Measurements from ENCODE around the gene SCGB1C1. TPM values are rescaled to one million over a fixed set of nuclear protein-coding genes. Genes with fewer than 3 reads are reported as not detected.

The SCGB1C1 gene
- total and polyA plus RNA-seq, 9 of the 15 experiments (the other 6 are each of a cell fraction or from before 2014, with no cell fraction given): not detected

DNA sequence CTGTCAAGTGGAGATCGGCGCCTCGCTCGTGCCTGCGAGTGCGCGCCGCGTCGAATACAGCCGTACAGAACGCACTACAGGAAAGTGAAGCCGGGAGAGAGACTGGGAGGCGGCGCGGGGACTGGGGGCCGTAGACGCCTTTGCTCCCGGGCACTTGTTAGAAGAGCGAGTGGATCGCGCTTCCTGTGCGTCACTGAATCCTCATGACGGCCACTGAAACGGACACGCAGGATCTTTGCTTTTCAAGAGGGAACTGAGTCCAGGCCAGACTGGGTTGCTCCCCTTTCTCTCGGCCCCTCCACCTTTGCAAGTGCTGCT, 14.9 kb downstream of the SCGB1C1 start (continued):
- TF ChIP-seq, protein P1, sequence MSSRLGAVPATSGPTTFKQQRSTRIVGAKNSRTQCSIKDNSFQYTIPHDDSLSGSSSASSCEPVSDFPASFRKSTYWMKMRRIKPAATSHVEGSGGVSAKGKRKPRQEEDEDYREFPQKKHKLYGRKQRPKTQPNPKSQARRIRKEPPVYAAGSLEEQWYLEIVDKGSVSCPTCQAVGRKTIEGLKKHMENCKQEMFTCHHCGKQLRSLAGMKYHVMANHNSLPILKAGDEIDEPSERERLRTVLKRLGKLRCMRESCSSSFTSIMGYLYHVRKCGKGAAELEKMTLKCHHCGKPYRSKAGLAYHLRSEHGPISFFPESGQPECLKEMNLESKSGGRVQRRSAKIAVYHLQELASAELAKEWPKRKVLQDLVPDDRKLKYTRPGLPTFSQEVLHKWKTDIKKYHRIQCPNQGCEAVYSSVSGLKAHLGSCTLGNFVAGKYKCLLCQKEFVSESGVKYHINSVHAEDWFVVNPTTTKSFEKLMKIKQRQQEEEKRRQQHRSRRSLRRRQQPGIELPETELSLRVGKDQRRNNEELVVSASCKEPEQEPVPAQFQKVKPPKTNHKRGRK (tag; IDR thresholded peaks at IDR 0.05): peak; percentile 64; the same call in 1 of the 2 replicates
- TF ChIP-seq, protein P2, sequence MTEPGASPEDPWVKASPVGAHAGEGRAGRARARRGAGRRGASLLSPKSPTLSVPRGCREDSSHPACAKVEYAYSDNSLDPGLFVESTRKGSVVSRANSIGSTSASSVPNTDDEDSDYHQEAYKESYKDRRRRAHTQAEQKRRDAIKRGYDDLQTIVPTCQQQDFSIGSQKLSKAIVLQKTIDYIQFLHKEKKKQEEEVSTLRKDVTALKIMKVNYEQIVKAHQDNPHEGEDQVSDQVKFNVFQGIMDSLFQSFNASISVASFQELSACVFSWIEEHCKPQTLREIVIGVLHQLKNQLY (CRISPR knock-in tag; conservative IDR thresholded peaks at IDR 0.05): no peak
- TF ChIP-seq BCOR (IDR thresholded peaks at IDR 0.05) (no peak), EP400 (IDR thresholded peaks at IDR 0.05) (no peak), OTX1 (CRISPR knock-in tag; IDR thresholded peaks at IDR 0.05) (no peak), CBX1 (IDR thresholded peaks at IDR 0.05; ENCODE audit: low read depth) (no peak), HNRNPH1 (optimal IDR thresholded peaks at IDR 0.05; ENCODE audit: low read depth, low read length) (no peak), ZNF253 (CRISPR knock-in tag; conservative IDR thresholded peaks at IDR 0.05) (no peak), NRF1 (conservative IDR thresholded peaks at IDR 0.05 in 1 of 2, IDR thresholded peaks at IDR 0.05 in 1 of 2) (no peak), DMBX1 (CRISPR knock-in tag; IDR thresholded peaks at IDR 0.05; ENCODE audit: borderline replicate concordance) (no peak), KDM5B (IDR thresholded peaks at IDR 0.05; ENCODE audit: insufficient replicate concordance, low read depth, low read length) (no peak), ZNF212 (CRISPR knock-in tag; IDR thresholded peaks at IDR 0.05) (no peak), ILF3 (IDR thresholded peaks at IDR 0.05; ENCODE audit: borderline replicate concordance) (no peak), CREM (IDR thresholded peaks at IDR 0.05; ENCODE audit: low read depth) (no peak), SRSF1 (IDR thresholded peaks at IDR 0.05; ENCODE audit: low read depth, low read length) (no peak), ZNF12 (CRISPR knock-in tag; IDR thresholded peaks at IDR 0.05) (0 out of 2 replicates have a peak, but pooled peaks have one; percentile 58), CC2D1A (IDR thresholded peaks at IDR 0.05) (no peak), LCOR (CRISPR knock-in tag; IDR thresholded peaks at IDR 0.05) (no peak), POLR3A (IDR thresholded peaks at IDR 0.05; ENCODE audit: borderline replicate concordance, extremely low read depth, insufficient read depth, insufficient read length) (no peak), SMAD2 (IDR thresholded peaks at IDR 0.05; ENCODE audit: low read depth, low read length) (no peak), HCFC1 (IDR thresholded peaks at IDR 0.05; ENCODE audit: low read depth, low read length) (no peak), STAG1 (CRISPR knock-in tag; IDR thresholded peaks at IDR 0.05; ENCODE audit: borderline replicate concordance) (no peak)
- TF ChIP-seq, protein P3, sequence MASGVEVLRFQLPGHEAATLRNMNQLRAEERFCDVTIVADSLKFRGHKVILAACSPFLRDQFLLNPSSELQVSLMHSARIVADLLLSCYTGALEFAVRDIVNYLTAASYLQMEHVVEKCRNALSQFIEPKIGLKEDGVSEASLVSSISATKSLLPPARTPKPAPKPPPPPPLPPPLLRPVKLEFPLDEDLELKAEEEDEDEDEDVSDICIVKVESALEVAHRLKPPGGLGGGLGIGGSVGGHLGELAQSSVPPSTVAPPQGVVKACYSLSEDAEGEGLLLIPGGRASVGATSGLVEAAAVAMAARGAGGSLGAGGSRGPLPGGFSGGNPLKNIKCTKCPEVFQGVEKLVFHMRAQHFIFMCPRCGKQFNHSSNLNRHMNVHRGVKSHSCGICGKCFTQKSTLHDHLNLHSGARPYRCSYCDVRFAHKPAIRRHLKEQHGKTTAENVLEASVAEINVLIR (CRISPR knock-in tag; IDR thresholded peaks at IDR 0.05): no peak
- TF ChIP-seq, protein P4, sequence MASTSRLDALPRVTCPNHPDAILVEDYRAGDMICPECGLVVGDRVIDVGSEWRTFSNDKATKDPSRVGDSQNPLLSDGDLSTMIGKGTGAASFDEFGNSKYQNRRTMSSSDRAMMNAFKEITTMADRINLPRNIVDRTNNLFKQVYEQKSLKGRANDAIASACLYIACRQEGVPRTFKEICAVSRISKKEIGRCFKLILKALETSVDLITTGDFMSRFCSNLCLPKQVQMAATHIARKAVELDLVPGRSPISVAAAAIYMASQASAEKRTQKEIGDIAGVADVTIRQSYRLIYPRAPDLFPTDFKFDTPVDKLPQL (IDR thresholded peaks at IDR 0.05; ENCODE audit: extremely low read depth, insufficient read length): no peak

All from K562 (cell line).